Neuron (in vitro differentiated cells): ENCODE results near the gene RTCB.
"Not testable (repeated sequence)": the region's sequence is repeated elsewhere in the genome, so short reads cannot be mapped to it uniquely, and the experiment has no call there.

Experiments
- H2AFZ ChIP-seq: one replicate; pipeline ENCODE4 v1.6.1; 2013; ENCODE audit warnings: low read depth, mild to moderate bottlenecking, inconsistent platforms, low read length, moderate library complexity
- H3K27me3 ChIP-seq: one replicate; pipeline ENCODE4 v1.6.1; 2013; ENCODE audit warnings: low read length; ENCODE audit not compliant: insufficient read depth
- H3K36me3 ChIP-seq: one replicate; pipeline ENCODE4 v1.6.1; 2013; ENCODE audit warnings: low read length; ENCODE audit not compliant: insufficient read depth
- H3K4me1 ChIP-seq: one replicate; pipeline ENCODE4 v1.6.1; 2013; ENCODE audit warnings: low read length; ENCODE audit not compliant: insufficient read depth
- H3K4me3 ChIP-seq: 2 replicates; pipeline ENCODE4 v1.5.1; 2013; ENCODE audit warnings: mild to moderate bottlenecking, low read length, moderate library complexity
- H3K9me3 ChIP-seq: one replicate; pipeline ENCODE4 v1.6.1; 2013; ENCODE audit warnings: low read length

The RTCB gene

DNA sequence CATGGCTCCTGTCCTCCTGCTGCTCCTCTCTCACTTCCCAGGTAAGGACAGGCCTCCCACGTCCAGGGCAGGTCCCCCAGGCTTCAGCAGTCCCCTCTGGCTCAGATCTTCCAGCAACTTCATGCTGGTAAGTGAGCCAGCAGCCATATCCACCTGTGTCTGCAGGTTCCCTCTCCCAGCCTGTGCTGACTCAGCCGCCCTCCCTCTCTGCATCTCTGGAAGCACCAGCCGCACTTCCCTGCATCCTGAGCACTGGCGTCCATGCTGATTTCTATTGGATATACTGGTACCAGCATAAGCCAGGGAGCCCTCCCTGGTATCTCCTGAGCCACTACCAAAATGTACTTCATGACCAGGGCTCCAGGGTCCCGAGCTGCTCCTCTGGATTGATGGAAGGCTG, 35.4 kb downstream of the RTCB start:
- H3K27me3 ChIP-seq: no peaks in the 10 kb centered on the region
- no peak overlapping the region for H3K4me3 ChIP-seq
- no peaks in the 10 kb centered on the region for H3K9me3 ChIP-seq
- no peaks in the 10 kb centered on the region for H3K36me3 ChIP-seq
- H2AFZ ChIP-seq: no peak overlapping the region
- H3K4me1 ChIP-seq: peaks cover 3% of the 10 kb centered on the region

DNA sequence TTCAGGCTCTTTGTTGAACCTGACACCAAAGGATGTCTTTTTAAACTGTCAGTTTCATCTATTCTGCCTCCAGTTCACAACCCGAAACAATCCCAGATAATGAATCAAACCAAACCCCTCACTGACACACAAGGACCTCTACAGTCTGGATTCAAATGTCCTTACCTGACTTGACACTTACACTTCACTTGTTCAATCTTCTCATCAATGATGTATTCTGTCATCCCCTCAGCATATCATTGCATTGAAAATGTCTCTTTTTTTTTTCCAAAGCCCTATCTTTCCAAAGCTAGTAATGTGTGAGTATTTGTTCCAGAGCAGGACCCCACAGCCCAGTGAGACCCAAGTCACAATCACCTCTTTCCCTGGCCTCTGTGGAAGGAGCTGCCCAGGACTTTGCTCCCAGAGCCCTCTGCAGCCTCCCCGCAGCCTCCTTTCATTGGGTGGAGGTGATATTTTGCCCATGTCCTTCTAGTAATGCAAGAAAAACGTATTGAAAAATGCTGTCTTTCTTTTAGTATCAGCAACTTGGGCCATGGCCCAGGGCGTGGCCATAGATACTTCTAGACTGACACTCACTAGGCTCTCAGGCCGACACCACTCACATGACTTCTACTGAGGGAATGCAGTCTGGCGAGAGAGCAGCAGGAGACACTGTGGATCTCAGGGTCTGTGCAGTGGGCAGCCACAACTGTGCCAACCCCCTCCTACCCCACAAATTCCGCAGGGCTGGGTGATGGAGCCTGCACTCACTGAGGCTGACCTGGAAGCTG, 36.2 kb downstream of the RTCB start:
- Histone ChIP-seq H3K9me3 (no peaks in the 10 kb centered on the region), H3K4me1 (peaks cover 3% of the 10 kb centered on the region), H3K36me3 (no peaks in the 10 kb centered on the region), H3K27me3 (no peaks in the 10 kb centered on the region), H3K4me3 (no peak overlapping the region), H2AFZ (no peak overlapping the region)

DNA sequence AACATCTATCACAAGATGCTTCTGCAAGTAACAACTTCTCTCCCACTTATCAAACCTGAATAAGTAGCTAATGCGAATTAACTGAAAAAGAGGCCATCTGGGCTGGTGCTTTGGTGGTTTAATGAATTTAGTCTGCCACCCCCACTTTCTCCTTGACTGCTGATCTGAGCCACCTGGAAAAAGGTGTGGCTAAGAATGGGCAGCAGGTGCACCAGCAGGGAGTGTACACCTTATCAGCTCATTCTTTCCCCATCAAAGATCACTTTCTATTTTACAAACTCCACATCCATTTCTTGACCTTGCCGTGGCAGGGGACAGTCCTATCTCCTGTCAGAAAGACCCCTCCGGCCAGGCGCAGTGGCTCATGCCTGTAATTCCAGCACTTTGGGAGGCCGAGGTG, 47.8 kb downstream of the RTCB start:
- Histone ChIP-seq H3K4me1 (peaks cover 2% of the 10 kb centered on the region), H3K36me3 (no peaks in the 10 kb centered on the region), H2AFZ (no peak overlapping the region), H3K9me3 (no peaks in the 10 kb centered on the region), H3K27me3 (no peaks in the 10 kb centered on the region), H3K4me3 (no peak overlapping the region)

DNA sequence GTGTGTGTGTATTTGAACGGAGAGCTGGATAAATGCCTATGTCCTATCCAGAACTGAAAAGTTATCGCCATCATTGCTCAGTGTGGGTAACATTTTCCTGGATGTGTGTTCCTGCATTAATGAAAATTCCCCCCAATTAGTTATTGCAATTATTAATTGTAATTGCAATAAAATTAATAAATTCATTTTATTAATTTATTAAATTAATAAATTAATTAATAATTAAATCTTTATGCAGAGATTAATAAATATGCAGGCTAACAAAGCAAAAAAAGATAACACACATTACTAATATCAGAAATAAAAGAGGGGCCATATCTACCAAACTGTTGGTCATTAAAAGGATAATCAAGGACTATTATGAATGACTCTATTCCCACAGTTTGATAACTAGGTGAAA, 50.8 kb downstream of the RTCB start:
- no peaks in the 10 kb centered on the region for H3K27me3 ChIP-seq
- no peaks in the 10 kb centered on the region for H3K36me3 ChIP-seq
- H3K9me3 ChIP-seq: no peaks in the 10 kb centered on the region
- H3K4me3 ChIP-seq: no peak overlapping the region
- no peak overlapping the region for H2AFZ ChIP-seq
- peaks cover 2% of the 10 kb centered on the region for H3K4me1 ChIP-seq

DNA sequence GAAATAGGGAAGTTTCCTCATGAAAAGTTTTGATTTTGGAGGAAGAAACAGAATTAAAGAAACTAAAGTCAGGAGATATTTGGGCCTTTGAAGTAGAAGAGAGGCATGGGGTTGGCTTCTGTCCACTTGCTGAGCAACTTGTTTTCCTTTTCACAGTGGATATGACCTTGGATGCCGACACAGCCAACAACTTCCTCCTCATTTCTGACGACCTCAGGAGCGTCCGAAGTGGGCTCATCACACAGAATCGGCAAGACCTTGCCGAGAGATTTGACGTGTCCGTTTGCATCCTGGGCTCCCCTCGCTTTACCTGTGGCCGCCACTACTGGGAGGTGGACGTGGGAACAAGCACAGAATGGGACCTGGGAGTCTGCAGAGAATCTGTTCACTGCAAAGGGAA, 52.0 kb downstream of the RTCB start:
- not testable (repeated sequence) for H3K36me3 ChIP-seq, H2AFZ ChIP-seq, H3K27me3 ChIP-seq, H3K9me3 ChIP-seq, H3K4me3 ChIP-seq, H3K4me1 ChIP-seq

DNA sequence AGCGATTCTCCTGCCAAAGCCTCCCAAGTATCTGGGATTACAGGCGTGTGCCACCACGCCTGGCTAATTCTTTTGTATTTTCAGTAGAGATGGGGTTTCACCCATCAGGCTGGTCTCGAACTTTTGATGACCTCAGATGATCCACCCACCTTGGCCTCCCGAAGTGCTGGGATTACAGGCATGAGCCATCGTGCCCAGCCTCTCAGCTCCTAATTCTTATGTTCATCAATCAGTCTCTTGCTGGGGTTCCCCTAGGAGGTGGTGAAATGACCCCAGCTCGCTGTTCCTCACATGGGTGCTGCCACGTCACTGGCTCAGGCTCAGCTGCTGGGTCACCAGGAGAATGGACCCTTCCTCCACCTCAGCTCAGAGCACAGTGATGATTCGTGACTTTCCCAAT, 54.5 kb downstream of the RTCB start, which contains the start of gene RFPL3:
RFPL3 (plus strand) TSS at position 301 of the 400 bp plus-strand sequence. CDS start 205 bp downstream, outside the sequence.
- H3K9me3 ChIP-seq, H3K4me3 ChIP-seq, H2AFZ ChIP-seq, H3K27me3 ChIP-seq, H3K4me1 ChIP-seq, H3K36me3 ChIP-seq: not testable (repeated sequence)

DNA sequence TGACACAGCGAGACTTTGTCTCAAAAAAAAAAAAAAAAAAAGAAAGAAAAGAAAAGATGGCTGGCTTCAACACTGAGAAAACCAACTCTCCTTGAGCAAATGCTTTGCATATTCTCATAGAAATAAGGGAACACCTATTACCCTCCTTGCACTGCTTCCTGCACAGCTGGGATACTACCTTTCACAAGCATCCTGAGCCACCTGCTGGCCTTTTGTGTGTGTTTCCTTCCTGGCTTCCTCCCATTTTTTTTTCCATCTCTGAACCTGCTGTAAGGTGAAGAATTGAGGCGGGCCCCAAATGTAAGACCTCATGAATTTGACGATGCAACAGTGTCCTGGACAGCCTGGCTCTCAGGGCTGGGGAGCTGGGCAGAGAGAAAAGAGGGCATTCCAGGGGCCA, 56.3 kb downstream of the RTCB start:
- Histone ChIP-seq H3K4me1 (no peaks in the 10 kb centered on the region), H3K27me3 (no peaks in the 10 kb centered on the region), H3K9me3 (no peaks in the 10 kb centered on the region), H3K36me3 (no peaks in the 10 kb centered on the region), H2AFZ (no peak overlapping the region), H3K4me3 (no peak overlapping the region)

DNA sequence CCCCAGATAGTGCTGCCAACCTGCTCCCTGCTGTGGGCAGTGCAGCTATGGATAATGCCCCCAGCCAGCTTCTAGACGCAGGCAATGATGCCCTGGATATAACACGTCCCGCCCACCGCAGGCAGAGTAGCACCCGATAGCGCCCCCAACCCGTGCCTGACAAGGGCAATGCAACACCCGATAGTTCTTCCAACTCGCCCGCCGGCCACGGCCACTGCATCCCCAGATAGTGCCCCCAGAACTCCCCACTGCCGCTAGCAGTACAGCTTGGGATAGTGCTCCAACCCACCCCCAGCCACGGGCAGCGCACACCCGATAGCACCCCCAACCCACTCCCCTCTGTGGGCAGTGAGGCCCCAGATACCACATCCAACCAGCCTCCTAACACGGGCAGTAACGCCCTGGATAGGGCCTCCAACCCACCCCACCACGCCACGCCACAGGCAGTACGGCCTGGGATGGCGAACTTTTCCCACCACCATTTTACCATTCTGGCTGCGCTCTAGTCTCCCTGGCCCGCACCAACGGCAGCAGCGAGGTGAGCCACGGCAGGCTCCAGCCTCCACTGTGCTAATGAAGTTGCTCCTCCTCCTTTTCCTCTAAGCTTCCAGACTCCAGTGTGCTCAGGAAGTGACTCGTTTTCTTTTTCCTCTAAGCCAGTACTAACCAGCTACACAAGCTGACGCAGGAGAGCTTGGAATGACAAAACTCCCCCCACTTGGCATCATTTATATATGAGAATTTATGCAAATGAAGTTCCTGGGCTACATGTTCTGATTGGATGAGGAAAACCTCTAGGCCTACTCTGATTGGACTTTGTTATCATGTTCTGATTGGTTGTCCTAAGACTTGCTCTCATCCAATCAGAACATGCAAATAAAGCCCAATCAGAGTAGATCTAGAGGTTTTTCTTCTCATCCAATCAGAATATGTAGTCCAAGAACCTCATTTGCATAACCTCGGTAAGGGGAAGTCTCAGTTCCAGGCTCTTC, 57.4 kb downstream of the RTCB start:
- Histone ChIP-seq H2AFZ (no peak overlapping the region), H3K4me3 (no peak overlapping the region)

DNA sequence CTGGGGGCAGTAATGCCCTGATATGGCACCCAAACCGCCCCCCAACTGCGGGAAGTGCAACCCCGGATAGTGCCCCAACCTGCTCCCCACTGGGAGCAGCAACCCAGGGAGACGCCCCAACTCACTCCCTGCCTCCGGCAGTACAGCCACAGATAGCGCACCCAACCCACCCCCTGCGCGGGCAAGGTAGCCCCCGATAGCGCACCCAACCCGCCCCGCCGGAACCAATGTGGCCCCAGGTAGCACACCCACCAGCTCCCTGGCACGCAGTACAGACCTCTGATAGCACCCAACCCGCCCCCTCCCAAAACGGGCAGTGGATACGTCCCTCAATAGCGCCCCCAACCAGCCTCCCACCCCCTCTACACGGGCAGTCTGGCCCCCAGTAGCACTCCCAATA, 58.2 kb downstream of the RTCB start:
- no peak overlapping the region for H2AFZ ChIP-seq
- H3K4me3 ChIP-seq: no peak overlapping the region
- H3K36me3 ChIP-seq: no peaks in the 10 kb centered on the region
- no peaks in the 10 kb centered on the region for H3K4me1 ChIP-seq
- no peaks in the 10 kb centered on the region for H3K9me3 ChIP-seq
- no peaks in the 10 kb centered on the region for H3K27me3 ChIP-seq

More for the DNA sequence above, 57.4 kb downstream of the RTCB start:
- H3K9me3 ChIP-seq: no peaks in the 10 kb centered on the region
- H3K4me1 ChIP-seq: no peaks in the 10 kb centered on the region
- H3K36me3 ChIP-seq: no peaks in the 10 kb centered on the region
- H3K27me3 ChIP-seq: no peaks in the 10 kb centered on the region

DNA sequence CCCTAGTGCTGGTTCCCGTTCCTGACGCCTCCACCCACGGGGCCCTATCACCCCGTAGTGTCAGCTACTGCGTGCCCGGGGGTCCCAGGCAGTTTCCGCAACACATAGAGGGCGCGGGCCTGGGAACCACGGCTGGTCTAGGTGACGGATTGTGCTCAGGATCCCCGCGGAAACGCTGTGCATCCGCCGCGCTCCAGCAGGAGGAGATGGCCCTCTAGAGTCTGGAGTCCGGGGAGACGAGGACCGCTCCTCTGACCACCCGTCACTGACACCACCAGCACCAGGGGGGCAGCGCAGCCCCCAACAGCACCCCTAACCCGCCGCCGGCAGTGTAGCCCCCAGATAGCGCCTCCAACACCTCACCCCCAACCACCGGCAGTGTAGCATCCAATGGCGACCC, 58.8 kb downstream of the RTCB start:
- no peaks in the 10 kb centered on the region for H3K4me1 ChIP-seq
- no peak overlapping the region for H2AFZ ChIP-seq
- H3K36me3 ChIP-seq: no peaks in the 10 kb centered on the region
- H3K9me3 ChIP-seq: no peaks in the 10 kb centered on the region
- H3K27me3 ChIP-seq: no peaks in the 10 kb centered on the region
- H3K4me3 ChIP-seq: no peak overlapping the region

DNA sequence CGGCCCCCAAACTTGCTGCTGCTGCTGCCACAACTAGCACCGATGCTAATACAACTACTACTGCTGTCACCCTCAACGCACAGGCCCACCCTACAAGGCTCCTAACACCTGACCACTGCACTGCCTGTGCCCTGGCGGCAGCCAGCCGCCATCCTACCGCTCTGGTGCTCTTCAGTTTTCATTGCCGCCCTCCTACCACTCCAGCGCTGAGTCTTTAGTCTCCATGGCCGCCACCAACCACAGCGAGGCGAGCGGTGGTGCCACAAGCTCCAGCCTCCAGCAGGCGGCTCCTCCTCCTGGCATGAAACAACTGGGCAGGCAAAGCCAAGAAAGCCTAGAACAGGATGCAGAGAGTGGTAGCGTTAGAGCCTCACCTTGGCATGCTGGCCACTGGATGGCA, 59.4 kb downstream of the RTCB start:
- Histone ChIP-seq H3K9me3 (no peaks in the 10 kb centered on the region), H3K36me3 (no peaks in the 10 kb centered on the region), H2AFZ (no peak overlapping the region), H3K27me3 (no peaks in the 10 kb centered on the region), H3K4me3 (no peak overlapping the region), H3K4me1 (no peaks in the 10 kb centered on the region)

DNA sequence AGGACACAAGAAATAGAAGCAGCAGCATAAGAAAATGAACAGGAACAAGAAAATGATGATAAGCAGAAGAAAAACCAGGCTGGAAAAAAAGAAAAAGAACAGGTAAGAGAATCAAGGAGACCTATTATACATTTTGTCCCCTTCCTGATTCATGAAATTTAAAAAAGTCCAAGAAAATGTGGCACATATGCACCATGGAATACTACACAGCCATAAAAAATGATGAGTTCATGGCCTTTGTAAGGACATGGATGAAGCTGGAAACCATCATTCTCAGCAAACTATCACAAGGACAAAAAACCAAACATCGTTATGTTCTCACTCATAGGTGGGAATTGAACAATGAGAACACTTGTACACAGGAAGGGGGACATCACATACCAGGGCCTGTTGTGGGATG, 60.2 kb downstream of the RTCB start:
- not testable (repeated sequence) for H3K9me3 ChIP-seq, H3K4me1 ChIP-seq, H3K27me3 ChIP-seq, H3K36me3 ChIP-seq, H3K4me3 ChIP-seq, H2AFZ ChIP-seq

DNA sequence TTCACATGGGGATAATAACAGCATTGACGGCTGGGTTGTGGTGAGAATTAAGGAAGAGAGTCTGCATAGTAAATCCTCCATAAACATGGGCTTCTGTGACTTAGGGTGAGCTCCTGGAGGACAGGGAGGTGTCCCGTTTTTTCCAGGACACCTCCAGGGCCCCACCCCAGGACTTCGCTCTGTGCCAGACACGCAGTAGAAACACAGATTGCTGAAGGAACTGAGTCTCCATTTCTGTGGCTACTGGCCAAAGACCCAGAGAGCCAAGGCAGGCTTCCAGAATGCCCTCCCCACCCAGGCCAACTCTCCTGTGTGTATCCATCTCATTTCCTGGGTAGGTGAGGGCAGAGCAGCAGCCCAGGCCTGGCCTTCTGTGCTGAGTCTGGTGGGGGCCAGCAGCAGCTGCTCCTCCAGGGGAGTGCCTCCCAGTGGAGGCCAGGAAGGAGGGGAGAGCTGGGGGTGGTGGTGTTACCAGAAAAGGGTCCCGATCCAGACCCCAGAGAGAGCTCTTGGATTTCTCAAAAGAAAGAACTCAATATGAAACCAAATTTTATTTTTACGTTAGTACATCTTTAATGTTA, 63.9 kb downstream of the RTCB start:
- no peaks in the 10 kb centered on the region for H3K36me3 ChIP-seq
- no peaks in the 10 kb centered on the region for H3K27me3 ChIP-seq
- H3K9me3 ChIP-seq: no peaks in the 10 kb centered on the region
- no peak overlapping the region for H2AFZ ChIP-seq
- H3K4me1 ChIP-seq: peaks cover 13% of the 10 kb centered on the region
- no peak overlapping the region for H3K4me3 ChIP-seq
